ENCODE measurements around the gene MYL12A. TPM values are rescaled to one million over a fixed set of nuclear protein-coding genes. Genes with fewer than 3 reads are reported as not detected.

The MYL12A gene
- total and polyA plus RNA-seq, 2 of the 8 experiments (the other 6 are each of a cell fraction or from before 2014, with no cell fraction given): 188 to 247 TPM

- no peak overlapping the region for H4K5ac ChIP-seq (ENCODE audit: insufficient read length, low read depth, low read length)
- no peaks in the 10 kb centered on the region for H4K20me1 ChIP-seq (replicated peaks in 1 of 2; ENCODE audit: control insufficient read depth in 1 of 2, insufficient read depth in 2 of 2, low read length in 2 of 2)
- CTCF ChIA-PET (ENCODE audit: partially characterized antibody): no interaction called here
- H3K23me2 ChIP-seq (ENCODE audit: low read depth, low read length): no peaks in the 10 kb centered on the region
- no peak overlapping the region for H2BK20ac ChIP-seq (ENCODE audit: low read length)
- no peak overlapping the region for H3K18ac ChIP-seq (ENCODE audit: extremely low read depth, low read length)
- H3K36me3 ChIP-seq (ENCODE audit: control insufficient read depth in 2 of 4, insufficient read depth in 4 of 4, low read length in 3 of 4): no peaks in the 10 kb centered on the region
- H4K8ac ChIP-seq (ENCODE audit: extremely low read depth, insufficient read depth, low read length): no peak overlapping the region
- H3K4me1 ChIP-seq (replicated peaks in 1 of 4; ENCODE audit: control insufficient read depth in 3 of 4, insufficient read depth in 4 of 4, low read length in 3 of 4): no peaks in the 10 kb centered on the region
- no peak overlapping the region for H3K27ac ChIP-seq (ENCODE audit: low read depth, low read length)
- POLR2A ChIA-PET (ENCODE audit: partially characterized antibody): no interaction called here
- no peaks in the 10 kb centered on the region for H3K79me2 ChIP-seq (ENCODE audit: control insufficient read depth in 1 of 2, insufficient read depth in 2 of 2, low read length in 2 of 2)
- H2BK5ac ChIP-seq (ENCODE audit: low read depth, low read length): no peak overlapping the region
- H3K4ac ChIP-seq (replicated peaks; ENCODE audit: insufficient read length, low read depth, low read length): no peak overlapping the region
- no peak overlapping the region for H3K4me3 ChIP-seq (ENCODE audit: extremely low read depth in 1 of 4, insufficient read depth in 2 of 4, low read depth in 3 of 4, low read length in 4 of 4)
- H2BK120ac ChIP-seq (replicated peaks; ENCODE audit: low read depth, low read length): no peak overlapping the region
- no peaks in the 10 kb centered on the region for H3K9me3 ChIP-seq (ENCODE audit: insufficient read depth in 2 of 2, low read depth in 1 of 2, low read length in 1 of 2)
- H3K4me2 ChIP-seq (ENCODE audit: insufficient read depth in 1 of 2, low read depth in 2 of 2, low read length in 2 of 2): no peak overlapping the region
- H2BK12ac ChIP-seq (ENCODE audit: low read depth, low read length): no peak overlapping the region
- no peak overlapping the region for H3K14ac ChIP-seq (ENCODE audit: insufficient read length)
- H3K79me1 ChIP-seq (ENCODE audit: low read depth, low read length): no peaks in the 10 kb centered on the region
- no peak overlapping the region for H2BK15ac ChIP-seq (ENCODE audit: low read length)
- no peak overlapping the region for H3K9ac ChIP-seq (replicated peaks in 1 of 4; ENCODE audit: extremely low read depth in 1 of 4, low read depth in 3 of 4, low read length in 3 of 4)
- H3K56ac ChIP-seq (replicated peaks; ENCODE audit: insufficient read length, low read depth, low read length): no peak overlapping the region
- H3K23ac ChIP-seq (ENCODE audit: insufficient read length): no peak overlapping the region
- no peak overlapping the region for H2AFZ ChIP-seq (ENCODE audit: low read length)
- FAIRE-seq (no peak), DNase-seq (ENCODE audit: low read depth in 1 of 2, low spot score in 2 of 2) (no peak)
- no peak overlapping the region for H2AK5ac ChIP-seq (ENCODE audit: low read depth, low read length)
- H3K27me3 ChIP-seq (replicated peaks in 1 of 4; ENCODE audit: control insufficient read depth in 3 of 4, extremely low read depth in 1 of 4, insufficient read depth in 3 of 4, low read length in 3 of 4): no peaks in the 10 kb centered on the region
- no peak overlapping the region for H4K91ac ChIP-seq (replicated peaks; ENCODE audit: insufficient read length, low read length)
- 90% methylated on average over 2 of the region's 2 CpGs; no CpG with 5 or more reads in 1 of the 2 experiments for WGBS, 2 experiments (ENCODE audit: extremely low coverage in 1 of 2, insufficient coverage in 1 of 2, insufficient read length in 1 of 2, insufficient replicate concordance in 2 of 2, low coverage in 1 of 2, low lambda C conversion rate in 2 of 2, missing lambda C conversion rate in 1 of 2)
- TF ChIP-seq E2F6 (IDR thresholded peaks at IDR 0.05) (no peak), TBP (IDR thresholded peaks at IDR 0.05; ENCODE audit: low read depth, low read length) (no peak), USF2 (IDR thresholded peaks at IDR 0.05; ENCODE audit: low read length) (no peak), ATF3 (IDR thresholded peaks at IDR 0.05; ENCODE audit: insufficient read depth, low read depth, low read length) (no peak), EP300 (IDR thresholded peaks at IDR 0.05; ENCODE audit: borderline replicate concordance in 1 of 2, low read depth in 2 of 2, low read length in 2 of 2) (no peak), TAF7 (optimal IDR thresholded peaks at IDR 0.05; ENCODE audit: borderline replicate concordance, low read depth, low read length) (no peak), BACH1 (IDR thresholded peaks at IDR 0.05; ENCODE audit: low read length) (no peak), TAF1 (IDR thresholded peaks at IDR 0.05; ENCODE audit: low read depth, low read length) (no peak)
Observed at GRCh38 chr18:3199942-3200645, 47.5 kb upstream of the MYL12A start.
